Heart right ventricle (tissue), 16 donors: ENCODE results near the gene DHRSX. TPM values are rescaled to one million over a fixed set of nuclear protein-coding genes. Genes with fewer than 3 reads are reported as not detected.
A peak's percentile ranks its signal among the peaks of the same experiment; 100 is the strongest.

Source experiments
- ATAC-seq, 8 donors: fragments of 200-7000 bp; cut with Tn5 transposase; one replicate each; pipeline ENCODE4 v1.9.1; 2020; ENCODE audit warnings: mild to moderate bottlenecking in 8 of 8, moderate library complexity in 8 of 8, moderate number of reproducible peaks in 1 of 8
- DNase-seq, 2 donors: peaks; one replicate each; pipeline ENCODE4 v3.0.0-alpha.2; 2020
- H3K27ac ChIP-seq, 10 donors: fragments of 200-600 bp; sonication (generic) in 2 of 10; one replicate each; pipeline versions ENCODE4 v1.5.0 to v1.8.0; 2020 to 2022; ENCODE audit warnings: mild to moderate bottlenecking in 3 of 10
- H3K27me3 ChIP-seq, 7 donors: fragments of 200-600 bp; one replicate each; pipeline ENCODE4 v1.8.0; 2021 to 2022; ENCODE audit warnings: mild to moderate bottlenecking in 2 of 7
- H3K36me3 ChIP-seq, 9 donors: fragments of 200-600 bp; sonication (generic) in 1 of 9; one replicate each; pipeline versions ENCODE4 v1.5.0 to v1.8.0; 2020 to 2022; ENCODE audit warnings: mild to moderate bottlenecking in 2 of 9
- H3K4me1 ChIP-seq, 9 donors: fragments of 200-600 bp; sonication (generic) in 1 of 9; one replicate each; pipeline versions ENCODE4 v1.5.0 to v1.8.0; 2020 to 2022; ENCODE audit warnings: mild to moderate bottlenecking in 4 of 9
- H3K4me3 ChIP-seq, 10 donors: fragments of 200-600 bp; sonication (generic) in 2 of 10; one replicate each; pipeline versions ENCODE4 v1.5.0 to v1.8.0; 2020 to 2022; ENCODE audit warnings: mild to moderate bottlenecking in 7 of 10, moderate library complexity in 2 of 10
- H3K9me3 ChIP-seq, 11 donors: fragments of 200-600 bp in 10 of 11; sonication (generic) in 2 of 11; one replicate each; pipeline versions ENCODE4 v1.5.0 to v1.8.0; 2013 to 2022; ENCODE audit warnings: mild to moderate bottlenecking in 2 of 11, control low read depth in 1 of 11, moderate library complexity in 1 of 11
- CTCF ChIP-seq, 9 donors: fragments of 200-600 bp; sonication (generic) in 2 of 9; IDR thresholded peaks; one replicate each; pipeline versions ENCODE4 v1.5.0 to v1.8.0; 2021 to 2022; ENCODE audit warnings: antibody characterized with exemption in 9 of 9, mild to moderate bottlenecking in 5 of 9, moderate library complexity in 1 of 9
- WGBS, 2 donors: extraction: QIAGEN DNeasy Blood & Tissue Kit; methylation state at CpG; one replicate each; pipeline ENCODE4 v1.1.7; 2013; ENCODE audit warnings: inconsistent platforms in 1 of 2; 5-methylcytosine and 5-hydroxymethylcytosine counted together
- intact Hi-C, 10 donors: fragments of 100-400 bp; cut with DNase I; formaldehyde crosslinking; loops; one replicate each; pipeline versions ENCODE4 v1.11.1 to v1.14.2; 2022
- polyA plus RNA-seq, 2 donors: library from polyadenylated mRNA; stranded (reverse); fragments of 200-250 nt; gene quantifications; one replicate each; pipeline ENCODE4 v1.2.3, GENCODE V29; 2013
- total RNA-seq, 10 donors: library from RNA; stranded (reverse); fragmentation: NEBNext Ultra II Directional in 3 of 10; extraction: Animal tissue kit (Norgen Biotek cat#: 25700) in 3 of 10; gene quantifications; one replicate each; pipeline versions ENCODE4 v1.2.1 to v1.2.4, GENCODE V29; 2021 to 2023
- donor health status: Arrhythmogenic right ventricular cardiomyopathy.
- donor health status: ischemic (EF 13 %, LVEDD 7.1; RV severe dilation, severe dysfunction).
- donor health status: healthy with polysubstance abuse.
- donor health status: DM: no; HTN: yes; CAD: no.
- donor health status: DM: no; HTN: no; CAD: no.
- donor health status: ischemic (EF 25% LVEDD 6.9; RV normal size, moderate dysfunction).
- donor health status: ischemic (EF 25% LVEDD 5.7; RV mildly dilated, moderate dysfunction).
- donor health status: healthy.
- donor health status: DM: yes; HTN: yes; CAD: no.
- donor health status: Ischemic cardiomyopathy.
- donor health status: ischemic (EF 35%, LVEDD 5.7; RV mildly dilated, moderate dysfunction).
- donor health status: nonischemic (EF 11% LVEDD 7.7; RV severe dilation, severe dysfunction).
- donor health status: DM: yes; HTN: yes; CAD: no.
- donor health status: PGD.
- donor health status: ischemic (EF 29% LVEDD 5.4; RV normal size, mild dysfunction).
- donor health status: nonischemic (EF 23%, LVEDD 6.1; RV moderate dilation, normal function).

DHRSX gene
- total and polyA plus RNA-seq, 12 donors, result 13.8 to 35.9 (median 26.2) TPM

- 86 to 93% methylated on average over 9 of the region's 9 CpGs for WGBS, 2 donors
- intact Hi-C loops, result no loop called here
Observed at GRCh38 chrX:2408856-2409255, 91.9 kb downstream of the DHRSX start.

GRCh38 chrX:2406891-2407518 lies 93.8 kb downstream of the DHRSX start:
- 94 to 97% methylated on average over 14 of the region's 14 CpGs for WGBS, 2 donors
- H3K4me3 ChIP-seq, result no peak overlapping the region
- peaks cover 0 to 35% (median 21%) of the 10 kb centered on the region in 9 donors for H3K36me3 ChIP-seq
- TF ChIP-seq CTCF (IDR thresholded peaks at IDR 0.05), result no peak
- intact Hi-C loops, result no loop called here
- no peak overlapping the region for H3K27ac ChIP-seq
- H3K9me3 ChIP-seq, result peaks cover 0 to 11% (median 0%) of the 10 kb centered on the region in 11 donors
- no peaks in the 10 kb centered on the region for H3K4me1 ChIP-seq
- no peak for DNase-seq
- ATAC-seq, result no peak
- H3K27me3 ChIP-seq, result no peaks in the 10 kb centered on the region

More at GRCh38 chrX:2408856-2409255, 91.9 kb downstream of the DHRSX start:
- peaks cover 0 to 11% (median 0%) of the 10 kb centered on the region in 11 donors for H3K9me3 ChIP-seq
- ATAC-seq (no peak), DNase-seq (no peak)
- no peak overlapping the region for H3K27ac ChIP-seq
- no peaks in the 10 kb centered on the region for H3K27me3 ChIP-seq
- no peak overlapping the region for H3K4me3 ChIP-seq
- H3K4me1 ChIP-seq, result no peaks in the 10 kb centered on the region
- peaks cover 0 to 35% (median 21%) of the 10 kb centered on the region in 9 donors for H3K36me3 ChIP-seq
- no peak for TF ChIP-seq CTCF (IDR thresholded peaks at IDR 0.05)

GRCh38 chrX:2404776-2405175 lies 96.0 kb downstream of the DHRSX start:
- 89 to 92% methylated on average over 8 of the region's 8 CpGs for WGBS, 2 donors
- H3K4me1 ChIP-seq, result peaks cover 0 to 9% (median 0%) of the 10 kb centered on the region in 9 donors
- H3K4me3 ChIP-seq, result no peak overlapping the region
- intact Hi-C loops, result no loop called here
- H3K36me3 ChIP-seq, result peaks cover 0 to 31% (median 21%) of the 10 kb centered on the region in 9 donors
- peaks cover 0 to 11% (median 0%) of the 10 kb centered on the region in 11 donors for H3K9me3 ChIP-seq
- no peaks in the 10 kb centered on the region for H3K27me3 ChIP-seq
- ATAC-seq (no peak), DNase-seq (no peak)
- no peak for TF ChIP-seq CTCF (IDR thresholded peaks at IDR 0.05)
- H3K27ac ChIP-seq, result no peak overlapping the region

GRCh38 chrX:2402361-2402690 lies 98.5 kb downstream of the DHRSX start:
- no peaks in the 10 kb centered on the region for H3K27me3 ChIP-seq
- no peak for DNase-seq
- peaks cover 0 to 13% (median 10%) of the 10 kb centered on the region in 9 donors for H3K36me3 ChIP-seq
- H3K9me3 ChIP-seq, result peaks cover 0 to 7% (median 0%) of the 10 kb centered on the region in 11 donors
- peak overlapping the region in 1 of 10 donors; percentile 8 for H3K4me3 ChIP-seq
- no peak for TF ChIP-seq CTCF (IDR thresholded peaks at IDR 0.05)
- WGBS, 2 donors, result 75 to 79% methylated on average over 7 of the region's 7 CpGs
- intact Hi-C loops, result no loop called here
- peaks cover 0 to 11% (median 2%) of the 10 kb centered on the region in 9 donors for H3K4me1 ChIP-seq
- ATAC-seq, result peak in 3 of 8 donors; percentile 15 to 39 (median 18)
- H3K27ac ChIP-seq, result peak overlapping the region in 9 of 10 donors; percentile 32 to 78 (median 75)
